SU-DHL-6 (cell line): ENCODE data around the gene DENND2C.

ENCODE experiments used
- EZH2phosphoT487 ChIP-seq: fragments of 200-600 bp; sonication (generic), shearing (Covaris generic); conservative IDR thresholded peaks from 2 replicates; pipeline ENCODE4 v1.6.1; 2018; ENCODE audit warnings: mild to moderate bottlenecking, antibody characterized with exemption, low read length, moderate library complexity, mixed read lengths
- TF ChIP-seq, protein P1 (sequence below): fragments of 200-600 bp; sonication (generic); IDR thresholded peaks from one replicate; pipeline ENCODE4 v1.5.1; 2017; ENCODE audit warnings: antibody characterized with exemption, mild to moderate bottlenecking, low read length, moderate library complexity; ENCODE audit not compliant: insufficient read depth, poor library complexity, severe bottlenecking

- TF ChIP-seq, protein P1, sequence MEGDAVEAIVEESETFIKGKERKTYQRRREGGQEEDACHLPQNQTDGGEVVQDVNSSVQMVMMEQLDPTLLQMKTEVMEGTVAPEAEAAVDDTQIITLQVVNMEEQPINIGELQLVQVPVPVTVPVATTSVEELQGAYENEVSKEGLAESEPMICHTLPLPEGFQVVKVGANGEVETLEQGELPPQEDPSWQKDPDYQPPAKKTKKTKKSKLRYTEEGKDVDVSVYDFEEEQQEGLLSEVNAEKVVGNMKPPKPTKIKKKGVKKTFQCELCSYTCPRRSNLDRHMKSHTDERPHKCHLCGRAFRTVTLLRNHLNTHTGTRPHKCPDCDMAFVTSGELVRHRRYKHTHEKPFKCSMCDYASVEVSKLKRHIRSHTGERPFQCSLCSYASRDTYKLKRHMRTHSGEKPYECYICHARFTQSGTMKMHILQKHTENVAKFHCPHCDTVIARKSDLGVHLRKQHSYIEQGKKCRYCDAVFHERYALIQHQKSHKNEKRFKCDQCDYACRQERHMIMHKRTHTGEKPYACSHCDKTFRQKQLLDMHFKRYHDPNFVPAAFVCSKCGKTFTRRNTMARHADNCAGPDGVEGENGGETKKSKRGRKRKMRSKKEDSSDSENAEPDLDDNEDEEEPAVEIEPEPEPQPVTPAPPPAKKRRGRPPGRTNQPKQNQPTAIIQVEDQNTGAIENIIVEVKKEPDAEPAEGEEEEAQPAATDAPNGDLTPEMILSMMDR: no peak
- no peak for TF ChIP-seq EZH2phosphoT487
These were observed 129.0 kb downstream of the DENND2C start for GRCh38 chr1:114540821-114541220.
